Fibroblast of the aortic adventitia (primary cell): Measurements from ENCODE around the gene USP48. TPM values are rescaled to one million over a fixed set of nuclear protein-coding genes. Genes with fewer than 3 reads are reported as not detected.

ENCODE experiments used
- DNase-seq: peaks from one replicate; pipeline ENCODE4 v3.0.0-alpha.2; 2010; ENCODE audit warnings: low read depth
- H3K4me3 ChIP-seq: 2 replicates; pipeline ENCODE4 v1.5.1; 2011; ENCODE audit warnings: low read depth, mild to moderate bottlenecking, control low read depth, low read length, moderate library complexity
- total RNA-seq: library from RNA; depleted of rRNA; stranded (reverse); fragments of >200 nt; gene quantifications from 2 replicates; pipeline ENCODE4 v1.2.3, GENCODE V29; 2012; ENCODE audit warnings: low replicate concordance
- TF ChIP-seq, protein P1 (sequence below): IDR thresholded peaks from 2 replicates; pipeline ENCODE4 v1.5.1; 2011; ENCODE audit warnings: mild to moderate bottlenecking, low read length, control low read depth, inconsistent platforms; ENCODE audit not compliant: insufficient read depth

USP48 gene
- total RNA-seq, 1 donor: 57.9 TPM

GRCh38 chr1:21703318-21703963 is 79.5 kb downstream of the USP48 start:
- peak; percentile 89 for DNase-seq
- TF ChIP-seq, protein P1, sequence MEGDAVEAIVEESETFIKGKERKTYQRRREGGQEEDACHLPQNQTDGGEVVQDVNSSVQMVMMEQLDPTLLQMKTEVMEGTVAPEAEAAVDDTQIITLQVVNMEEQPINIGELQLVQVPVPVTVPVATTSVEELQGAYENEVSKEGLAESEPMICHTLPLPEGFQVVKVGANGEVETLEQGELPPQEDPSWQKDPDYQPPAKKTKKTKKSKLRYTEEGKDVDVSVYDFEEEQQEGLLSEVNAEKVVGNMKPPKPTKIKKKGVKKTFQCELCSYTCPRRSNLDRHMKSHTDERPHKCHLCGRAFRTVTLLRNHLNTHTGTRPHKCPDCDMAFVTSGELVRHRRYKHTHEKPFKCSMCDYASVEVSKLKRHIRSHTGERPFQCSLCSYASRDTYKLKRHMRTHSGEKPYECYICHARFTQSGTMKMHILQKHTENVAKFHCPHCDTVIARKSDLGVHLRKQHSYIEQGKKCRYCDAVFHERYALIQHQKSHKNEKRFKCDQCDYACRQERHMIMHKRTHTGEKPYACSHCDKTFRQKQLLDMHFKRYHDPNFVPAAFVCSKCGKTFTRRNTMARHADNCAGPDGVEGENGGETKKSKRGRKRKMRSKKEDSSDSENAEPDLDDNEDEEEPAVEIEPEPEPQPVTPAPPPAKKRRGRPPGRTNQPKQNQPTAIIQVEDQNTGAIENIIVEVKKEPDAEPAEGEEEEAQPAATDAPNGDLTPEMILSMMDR: peak; percentile 57

DNA sequence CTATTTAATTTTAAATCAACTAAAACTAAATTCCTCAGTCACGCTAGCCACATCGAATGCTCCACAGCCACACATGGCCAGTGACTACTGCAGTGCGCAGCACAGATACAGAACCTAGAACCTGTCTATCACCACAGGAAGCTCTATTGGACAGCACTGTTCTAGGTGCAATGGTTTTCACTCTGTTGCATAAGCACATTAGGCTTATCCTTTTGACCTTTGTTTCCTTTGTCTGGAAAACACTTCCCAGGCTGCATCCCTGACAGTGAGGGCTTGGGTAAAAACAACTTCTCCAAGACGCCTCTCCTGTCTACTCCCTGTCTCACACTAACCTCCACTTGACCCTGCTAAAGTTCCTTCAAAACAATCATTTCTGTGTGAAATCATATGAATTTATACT is 80.2 kb downstream of the USP48 start:
- DNase-seq: peak; percentile 19
- H3K4me3 ChIP-seq: no peak overlapping the region
- TF ChIP-seq, protein P1: no peak

More at GRCh38 chr1:21703318-21703963, 79.5 kb downstream of the USP48 start:
- H3K4me3 ChIP-seq: no peak overlapping the region

- H3K4me3 ChIP-seq: no peak overlapping the region
- no peak for DNase-seq
- TF ChIP-seq, protein P1: no peak
Measured at GRCh38 chr1:21701401-21701800, 81.5 kb downstream of the USP48 start.

DNA sequence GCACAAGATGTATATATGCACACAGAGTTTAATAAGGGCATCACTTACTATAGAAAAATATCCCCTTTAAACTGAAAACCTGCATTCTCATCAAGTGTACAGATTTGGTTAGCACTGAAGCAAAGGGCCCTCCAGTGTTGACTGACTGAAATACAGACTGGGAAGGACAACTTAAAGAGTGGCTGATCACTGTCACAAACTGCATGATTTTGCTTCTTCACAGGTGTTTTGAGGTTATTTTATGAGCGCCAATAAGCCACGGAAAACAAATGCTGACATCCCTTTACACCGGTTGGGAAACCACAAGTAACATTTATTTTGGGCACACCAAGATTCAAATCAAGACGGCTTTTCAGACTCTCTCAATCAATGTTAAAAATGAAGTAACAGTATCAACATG is 82.9 kb downstream of the USP48 start:
- no peak overlapping the region for H3K4me3 ChIP-seq
- TF ChIP-seq, protein P1: no peak
- no peak for DNase-seq

- TF ChIP-seq, protein P1: no peak
- DNase-seq: no peak
- no peak overlapping the region for H3K4me3 ChIP-seq
Measured at GRCh38 chr1:21696931-21697330, 86.0 kb downstream of the USP48 start.

GRCh38 chr1:21693732-21694131 is 89.2 kb downstream of the USP48 start:
- TF ChIP-seq, protein P1: no peak
- no peak for DNase-seq

GRCh38 chr1:21691739-21692138 is 91.2 kb downstream of the USP48 start:
- DNase-seq: no peak
- TF ChIP-seq, protein P1: no peak

More at GRCh38 chr1:21693732-21694131, 89.2 kb downstream of the USP48 start:
- no peak overlapping the region for H3K4me3 ChIP-seq

More at GRCh38 chr1:21691739-21692138, 91.2 kb downstream of the USP48 start:
- no peak overlapping the region for H3K4me3 ChIP-seq
